ENCODE results near the gene RAB11B. TPM values are rescaled to one million over a fixed set of nuclear protein-coding genes. Genes with fewer than 3 reads are reported as not detected.

Gene RAB11B
- total and polyA plus RNA-seq, 9 of the 15 experiments (the other 6 are each of a cell fraction or from before 2014, with no cell fraction given): 0.74 to 71.0 (median 13.8) TPM

DNA sequence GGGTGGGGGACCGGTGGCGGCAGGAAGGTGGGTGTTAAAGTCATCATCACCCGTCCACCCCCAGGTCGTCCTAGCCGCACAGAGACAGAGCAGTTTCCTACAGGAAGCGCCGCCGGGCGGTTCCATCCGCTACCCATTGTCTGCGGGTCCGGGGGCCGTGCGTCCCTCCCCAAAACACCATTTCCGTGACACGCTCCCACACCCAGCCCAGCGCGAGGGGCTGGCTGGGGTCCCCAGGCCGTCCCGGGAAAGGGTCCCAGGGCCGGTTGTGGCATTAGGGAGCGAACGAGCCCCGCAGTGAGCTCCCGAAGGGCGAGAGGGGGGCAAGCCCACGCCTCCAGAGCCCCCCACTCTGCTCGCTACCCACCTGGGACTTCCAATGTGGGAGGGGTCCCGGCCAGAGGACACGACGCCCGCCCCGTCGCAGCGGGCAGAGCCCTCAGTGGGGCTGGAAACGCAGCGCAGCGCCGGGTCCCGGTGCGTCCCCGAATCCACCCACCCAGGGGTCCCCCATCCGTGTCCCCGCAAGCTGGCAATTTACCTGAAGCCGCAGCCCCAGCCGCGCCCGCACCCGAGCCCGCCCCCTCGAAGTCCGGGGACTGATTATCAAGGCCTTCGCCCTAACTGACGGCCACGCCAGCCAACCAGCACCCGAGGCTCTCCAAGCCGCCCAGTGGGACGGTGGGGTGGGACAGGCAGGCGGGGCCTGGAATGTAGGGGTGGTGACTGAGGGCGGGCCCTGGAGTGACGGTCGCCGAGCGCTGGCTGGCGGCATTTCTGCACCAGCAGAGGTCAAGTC lies 47.3 kb upstream of the RAB11B start, which contains the start of gene KANK3 (continued):
- TF ChIP-seq, protein P1, sequence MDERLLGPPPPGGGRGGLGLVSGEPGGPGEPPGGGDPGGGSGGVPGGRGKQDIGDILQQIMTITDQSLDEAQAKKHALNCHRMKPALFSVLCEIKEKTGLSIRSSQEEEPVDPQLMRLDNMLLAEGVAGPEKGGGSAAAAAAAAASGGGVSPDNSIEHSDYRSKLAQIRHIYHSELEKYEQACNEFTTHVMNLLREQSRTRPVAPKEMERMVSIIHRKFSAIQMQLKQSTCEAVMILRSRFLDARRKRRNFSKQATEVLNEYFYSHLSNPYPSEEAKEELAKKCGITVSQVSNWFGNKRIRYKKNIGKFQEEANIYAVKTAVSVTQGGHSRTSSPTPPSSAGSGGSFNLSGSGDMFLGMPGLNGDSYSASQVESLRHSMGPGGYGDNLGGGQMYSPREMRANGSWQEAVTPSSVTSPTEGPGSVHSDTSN (CRISPR knock-in tag; IDR thresholded peaks at IDR 0.05; ENCODE audit: low read depth): peak; percentile 91
- TF ChIP-seq, protein P1 (tag; conservative IDR thresholded peaks at IDR 0.05; ENCODE audit: low read depth): peak; percentile 97
- peak in 1 of 2 experiments; percentile 58; a peak in 2 of 4 replicates for TF ChIP-seq MAZ (CRISPR knock-in tag; conservative IDR thresholded peaks at IDR 0.05 in 1 of 2, IDR thresholded peaks at IDR 0.05 in 1 of 2)
- no peak for TF ChIP-seq MYC (IDR thresholded peaks at IDR 0.05; ENCODE audit: low read depth, low read length)
- 0 out of 2 replicates have a peak, but pooled peaks have one; percentile 27 for TF ChIP-seq MYC (CRISPR knock-in tag; IDR thresholded peaks at IDR 0.05; ENCODE audit: borderline replicate concordance, low read depth)
- TF ChIP-seq MCM2 (IDR thresholded peaks at IDR 0.05; ENCODE audit: low read depth): no peak
- TF ChIP-seq TEAD1 (CRISPR knock-in tag; IDR thresholded peaks at IDR 0.05): peak; percentile 86 to 99
- TF ChIP-seq ZBTB7A (IDR thresholded peaks at IDR 0.05; ENCODE audit: borderline replicate concordance, control insufficient read depth, low read depth, low read length): peak; percentile 14; the same call in 1 of the 2 replicates
- TF ChIP-seq RBM25 (IDR thresholded peaks at IDR 0.05; ENCODE audit: low read depth, low read length, severe bottlenecking): peak; percentile 99
- TF ChIP-seq, protein P2, sequence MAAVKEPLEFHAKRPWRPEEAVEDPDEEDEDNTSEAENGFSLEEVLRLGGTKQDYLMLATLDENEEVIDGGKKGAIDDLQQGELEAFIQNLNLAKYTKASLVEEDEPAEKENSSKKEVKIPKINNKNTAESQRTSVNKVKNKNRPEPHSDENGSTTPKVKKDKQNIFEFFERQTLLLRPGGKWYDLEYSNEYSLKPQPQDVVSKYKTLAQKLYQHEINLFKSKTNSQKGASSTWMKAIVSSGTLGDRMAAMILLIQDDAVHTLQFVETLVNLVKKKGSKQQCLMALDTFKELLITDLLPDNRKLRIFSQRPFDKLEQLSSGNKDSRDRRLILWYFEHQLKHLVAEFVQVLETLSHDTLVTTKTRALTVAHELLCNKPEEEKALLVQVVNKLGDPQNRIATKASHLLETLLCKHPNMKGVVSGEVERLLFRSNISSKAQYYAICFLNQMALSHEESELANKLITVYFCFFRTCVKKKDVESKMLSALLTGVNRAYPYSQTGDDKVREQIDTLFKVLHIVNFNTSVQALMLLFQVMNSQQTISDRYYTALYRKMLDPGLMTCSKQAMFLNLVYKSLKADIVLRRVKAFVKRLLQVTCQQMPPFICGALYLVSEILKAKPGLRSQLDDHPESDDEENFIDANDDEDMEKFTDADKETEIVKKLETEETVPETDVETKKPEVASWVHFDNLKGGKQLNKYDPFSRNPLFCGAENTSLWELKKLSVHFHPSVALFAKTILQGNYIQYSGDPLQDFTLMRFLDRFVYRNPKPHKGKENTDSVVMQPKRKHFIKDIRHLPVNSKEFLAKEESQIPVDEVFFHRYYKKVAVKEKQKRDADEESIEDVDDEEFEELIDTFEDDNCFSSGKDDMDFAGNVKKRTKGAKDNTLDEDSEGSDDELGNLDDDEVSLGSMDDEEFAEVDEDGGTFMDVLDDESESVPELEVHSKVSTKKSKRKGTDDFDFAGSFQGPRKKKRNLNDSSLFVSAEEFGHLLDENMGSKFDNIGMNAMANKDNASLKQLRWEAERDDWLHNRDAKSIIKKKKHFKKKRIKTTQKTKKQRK (IDR thresholded peaks at IDR 0.05; ENCODE audit: borderline replicate concordance, low read depth, low read length): peak; percentile 52; the same call in 1 of the 2 replicates
- peak; percentile 46 to 49 for TF ChIP-seq NRF1 (conservative IDR thresholded peaks at IDR 0.05 in 1 of 2, IDR thresholded peaks at IDR 0.05 in 1 of 2)
- TF ChIP-seq TRIM24 (IDR thresholded peaks at IDR 0.05): 0 out of 4 replicates have a peak, but pooled peaks of 1 of the 2 experiments have one; percentile 49
- TF ChIP-seq CHD2 (IDR thresholded peaks at IDR 0.05; ENCODE audit: low read depth, low read length): peak; percentile 81
- no peak for TF ChIP-seq CREB1 (IDR thresholded peaks at IDR 0.05)
- peak; percentile 58; the same call in 1 of the 2 replicates for TF ChIP-seq CREB1 (CRISPR knock-in tag; IDR thresholded peaks at IDR 0.05)
- no peak for TF ChIP-seq HDAC6 (IDR thresholded peaks at IDR 0.05; ENCODE audit: low read depth, low read length)
- peak; percentile 50; the same call in 1 of the 2 replicates for TF ChIP-seq ATF7 (IDR thresholded peaks at IDR 0.05)
- TF ChIP-seq PHF20 (IDR thresholded peaks at IDR 0.05; ENCODE audit: partially characterized antibody): no peak
- TF ChIP-seq SP2 (IDR thresholded peaks at IDR 0.05; ENCODE audit: extremely low read depth, low read depth, low read length, poor library complexity, severe bottlenecking): peak; percentile 89
- TF ChIP-seq HMGN3 (IDR thresholded peaks at IDR 0.05; ENCODE audit: borderline replicate concordance, extremely low read depth, insufficient read length, low read depth, low read length): peak; percentile 16
- peak; percentile 40 for TF ChIP-seq CREM (IDR thresholded peaks at IDR 0.05; ENCODE audit: low read depth)
- TF ChIP-seq ESRRA (IDR thresholded peaks at IDR 0.05; ENCODE audit: borderline replicate concordance, low read depth): 0 out of 2 replicates have a peak, but pooled peaks have one; percentile 30

Data from K562 (cell line).